GM12878 (cell line): ENCODE data around the gene PRDM16. TPM values are rescaled to one million over a fixed set of nuclear protein-coding genes. Genes with fewer than 3 reads are reported as not detected.

Source experiments
- ATAC-seq: fragments of 200-7000 bp; cut with Tn5 transposase; 3 replicates; pipeline ENCODE4 v1.9.1; 2020; ENCODE audit warnings: mild to moderate bottlenecking, moderate library complexity
- BruUV-seq: library from RNA; stranded (reverse); fragments of 400-500 nt; replicated peaks from 2 replicates; lab custom pipeline; 2021; lab: Mats Ljungman, UMichigan
- CTCF ChIA-PET: fragments of 300-600 bp; sonication (Branson Sonifier 250); formaldehyde crosslinking; extraction: SDS; loops from one replicate; lab custom pipeline; 2021; ENCODE audit warnings: inconsistent platforms; lab: Yijun Ruan, JAX
- POLR2A ChIA-PET: fragments of 350-600 bp; formaldehyde crosslinking; extraction: SDS; loops from one replicate; lab custom pipeline; 2021; ENCODE audit warnings: inconsistent platforms; lab: Charles Lee
- RAD21 ChIA-PET: fragments of 300-600 bp; sonication (Branson Sonifier 250); formaldehyde crosslinking; loops from one replicate; lab custom pipeline; 2023; ENCODE audit warnings: antibody characterized with exemption; ENCODE audit not compliant: unreplicated experiment; lab: Charles Lee
- SMC1A ChIA-PET: fragments of 300-600 bp; sonication (Branson Sonifier 250); formaldehyde crosslinking; loops from one replicate; lab custom pipeline; 2023; ENCODE audit not compliant: unreplicated experiment, uncharacterized antibody; lab: Charles Lee
- DNase-seq: peaks from one replicate; pipeline ENCODE4 v3.0.0-alpha.2; 2011; ENCODE audit warnings: low read depth, low spot score
- FAIRE-seq: peaks from 3 replicates; lab custom pipeline; 2011; peaks lifted over from hg19 to GRCh38; lab: Jason Lieb, UNC
- H2AFZ ChIP-seq: 2 replicates; pipeline ENCODE4 v1.6.0; 2011; ENCODE audit warnings: low read depth, low read length, control low read depth; ENCODE audit not compliant: control insufficient read depth
- H3K27ac ChIP-seq: 2 replicates; pipeline ENCODE4 v1.5.1; 2011; ENCODE audit warnings: control low read depth; ENCODE audit not compliant: control insufficient read depth, insufficient read depth
- H3K27me3 ChIP-seq, 2 experiments: replicated peaks in 1 of 2; 2 replicates each; pipeline versions ENCODE4 v1.6.0 to v1.6.1; 2011; ENCODE audit warnings: low read length in 1 of 2; ENCODE audit not compliant: control insufficient read depth in 2 of 2, insufficient read depth in 2 of 2
- H3K36me3 ChIP-seq, 2 experiments: 2 replicates each; pipeline ENCODE4 v1.5.1; 2011; ENCODE audit warnings: low read length in 1 of 2; ENCODE audit not compliant: control insufficient read depth in 2 of 2, insufficient read depth in 2 of 2
- H3K4me1 ChIP-seq: 2 replicates; pipeline ENCODE4 v1.6.1; 2011; ENCODE audit warnings: mild to moderate bottlenecking, low read length, moderate library complexity, mixed read lengths; ENCODE audit not compliant: control insufficient read depth, insufficient read depth
- H3K4me2 ChIP-seq: 2 replicates; pipeline ENCODE4 v1.6.0; 2011; ENCODE audit warnings: control low read depth; ENCODE audit not compliant: control insufficient read depth, insufficient read depth
- H3K4me3 ChIP-seq: fragments of 200-600 bp; sonication (generic); 2 replicates; pipeline ENCODE4 v1.5.1; 2016
- H3K79me2 ChIP-seq: 2 replicates; pipeline ENCODE4 v1.6.0; 2011; ENCODE audit warnings: low read length; ENCODE audit not compliant: control insufficient read depth, insufficient read depth
- H3K9ac ChIP-seq: 2 replicates; pipeline ENCODE4 v1.8.0; 2011; ENCODE audit warnings: low read length, control low read depth, mixed read lengths; ENCODE audit not compliant: control insufficient read depth, insufficient read depth
- H3K9me3 ChIP-seq: replicated peaks from 3 replicates; pipeline ENCODE4 v1.5.1; 2011; ENCODE audit warnings: mild to moderate bottlenecking, low read length; ENCODE audit not compliant: control insufficient read depth, insufficient read depth
- H4K20me1 ChIP-seq: 2 replicates; pipeline ENCODE4 v1.6.0; 2011; ENCODE audit not compliant: control insufficient read depth, insufficient read depth
- CBFB ChIP-seq: IDR thresholded peaks from 2 replicates; pipeline ENCODE4 v1.6.1; 2016; ENCODE audit warnings: antibody characterized with exemption, low read depth
- HDAC2 ChIP-seq: fragments of 200-600 bp; sonication (generic); IDR thresholded peaks from 2 replicates; pipeline ENCODE4 v1.6.1; 2017
- KLF5 ChIP-seq: fragments of 450-650 bp; IDR thresholded peaks from 2 replicates; pipeline ENCODE4 v1.6.1; 2014; ENCODE audit warnings: mild to moderate bottlenecking; ENCODE audit not compliant: partially characterized antibody
- SP1 ChIP-seq: IDR thresholded peaks from one replicate; pipeline ENCODE4 v1.6.1; 2011; ENCODE audit warnings: low read depth, low read length
- SPI1 ChIP-seq: IDR thresholded peaks from 2 replicates; pipeline ENCODE4 v1.6.1; 2011; ENCODE audit warnings: low read depth, mild to moderate bottlenecking, low read length, moderate library complexity, borderline replicate concordance; ENCODE audit not compliant: insufficient read depth
- SRF ChIP-seq, 2 experiments: IDR thresholded peaks; 2 replicates each; pipeline ENCODE4 v1.6.1; 2011; ENCODE audit warnings: low read depth in 2 of 2, low read length in 2 of 2, mild to moderate bottlenecking in 1 of 2, moderate library complexity in 1 of 2
- WGBS: methylation state at CpG from one replicate; pipeline ENCODE4 v1.1.6; 2016; ENCODE audit warnings: low lambda C conversion rate; ENCODE audit not compliant: insufficient replicate concordance, insufficient coverage; ENCODE audit errors: missing lambda C conversion rate; 5-methylcytosine and 5-hydroxymethylcytosine counted together
- in situ Hi-C: fragments of 300-500 bp; cut with MboI; formaldehyde crosslinking; loops from 9 replicates; pipeline ENCODE4 v1.14.3; 2018; ENCODE audit warnings: mixed read lengths
- intact Hi-C: fragments of 100-400 bp; cut with micrococcal nuclease; formaldehyde crosslinking; loops from one replicate; pipeline ENCODE4 v1.14.2; 2022; ENCODE audit not compliant: unreplicated experiment
- polyA plus RNA-seq, 11 experiments: library from polyadenylated mRNA; depleted of rRNA in 4 of 11; unstranded in 6 of 11; stranded (reverse) in 5 of 11; fragments of >200 nt; fragmentation: Nextera tagmentation in 4 of 11; fragmentation: Illumina TruSeq in 1 of 11; extraction: Ambion mirVana in 4 of 11; extraction: Trizol in 1 of 11; gene quantifications; 1 replicate in 1 of 11; 2 replicates in 10 of 11; pipeline versions ENCODE4 v1.2.1 to v1.2.3, GENCODE V29; 2011 to 2016; ENCODE audit warnings: inconsistent platforms in 2 of 11, missing spikeins in 2 of 11, low read depth in 1 of 11
- total RNA-seq, 4 experiments: library from RNA; depleted of rRNA in 3 of 4; stranded (reverse); fragments of >200 nt in 3 of 4; fragmentation: Illumina TruSeq in 1 of 4; extraction: Trizol in 1 of 4; gene quantifications; 2 replicates each; pipeline versions ENCODE4 v1.2.1 to v1.2.3, GENCODE V29; 2013 to 2021
- TF ChIP-seq, protein P1 (sequence below): fragments of 450-650 bp; IDR thresholded peaks from 2 replicates; pipeline ENCODE4 v1.6.1; 2018; ENCODE audit warnings: borderline replicate concordance, mild to moderate bottlenecking; ENCODE audit not compliant: partially characterized antibody
- TF ChIP-seq, protein P2 (sequence below): fragments of 450-650 bp; IDR thresholded peaks from 2 replicates; pipeline ENCODE4 v1.6.1; 2016; ENCODE audit warnings: mild to moderate bottlenecking, moderate library complexity, borderline replicate concordance
- TF ChIP-seq, protein P3 (sequence below): fragments of 450-650 bp; IDR thresholded peaks from 2 replicates; pipeline ENCODE4 v1.6.1; 2017; ENCODE audit warnings: low read depth, mild to moderate bottlenecking, moderate library complexity

The PRDM16 gene
- total and polyA plus RNA-seq, 10 of the 15 experiments (the other 5 are each of a cell fraction or from before 2014, with no cell fraction given), result 0.03 TPM; not detected in 9

DNA sequence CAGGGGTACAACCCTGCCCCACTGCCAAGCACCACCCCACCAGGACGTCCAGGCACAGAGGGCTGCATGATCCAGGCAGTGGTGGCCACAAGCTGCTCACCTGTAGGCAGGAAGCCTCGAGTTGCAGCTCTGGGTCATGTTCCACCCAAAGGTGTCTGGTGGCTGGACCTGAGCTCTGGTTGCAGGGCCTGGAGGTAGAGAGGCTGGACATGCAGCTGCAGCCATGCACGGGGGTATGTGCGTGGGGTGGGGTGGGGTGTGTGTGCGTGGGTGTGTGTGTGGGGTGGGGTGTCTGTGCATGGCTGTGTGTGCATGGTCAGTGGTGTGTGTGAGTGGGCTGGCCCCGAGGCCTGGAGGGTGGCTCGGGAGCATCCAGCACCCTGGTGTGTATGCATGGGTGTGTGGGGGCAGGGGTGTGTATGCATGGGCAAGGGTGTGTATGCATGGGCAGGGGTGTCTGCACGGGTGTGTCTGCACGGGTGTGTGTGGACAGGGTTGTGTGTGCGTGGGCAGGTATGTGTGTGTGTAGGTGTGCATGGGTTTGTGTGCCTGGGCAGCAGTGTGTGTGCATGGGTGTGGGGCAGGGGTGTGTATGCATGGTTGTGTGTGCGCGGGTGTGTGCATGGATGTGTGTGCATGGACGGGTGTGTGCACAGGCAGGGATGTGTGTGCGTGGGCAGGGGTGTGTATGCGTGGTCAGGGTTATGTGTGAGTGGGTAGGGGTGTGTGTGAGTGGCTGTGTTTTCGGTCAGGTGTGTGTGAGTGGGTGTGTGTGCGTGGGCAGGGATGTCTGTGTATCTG, 401.0 kb downstream of the PRDM16 start (continued):
- TF ChIP-seq, protein P1, sequence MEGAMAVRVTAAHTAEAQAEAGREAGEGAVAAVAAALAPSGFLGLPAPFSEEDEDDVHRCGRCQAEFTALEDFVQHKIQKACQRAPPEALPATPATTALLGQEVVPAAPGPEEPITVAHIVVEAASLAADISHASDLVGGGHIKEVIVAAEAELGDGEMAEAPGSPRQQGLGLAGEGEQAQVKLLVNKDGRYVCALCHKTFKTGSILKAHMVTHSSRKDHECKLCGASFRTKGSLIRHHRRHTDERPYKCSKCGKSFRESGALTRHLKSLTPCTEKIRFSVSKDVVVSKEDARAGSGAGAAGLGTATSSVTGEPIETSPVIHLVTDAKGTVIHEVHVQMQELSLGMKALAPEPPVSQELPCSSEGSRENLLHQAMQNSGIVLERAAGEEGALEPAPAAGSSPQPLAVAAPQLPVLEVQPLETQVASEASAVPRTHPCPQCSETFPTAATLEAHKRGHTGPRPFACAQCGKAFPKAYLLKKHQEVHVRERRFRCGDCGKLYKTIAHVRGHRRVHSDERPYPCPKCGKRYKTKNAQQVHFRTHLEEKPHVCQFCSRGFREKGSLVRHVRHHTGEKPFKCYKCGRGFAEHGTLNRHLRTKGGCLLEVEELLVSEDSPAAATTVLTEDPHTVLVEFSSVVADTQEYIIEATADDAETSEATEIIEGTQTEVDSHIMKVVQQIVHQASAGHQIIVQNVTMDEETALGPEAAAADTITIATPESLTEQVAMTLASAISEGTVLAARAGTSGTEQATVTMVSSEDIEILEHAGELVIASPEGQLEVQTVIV, result no peak

DNA sequence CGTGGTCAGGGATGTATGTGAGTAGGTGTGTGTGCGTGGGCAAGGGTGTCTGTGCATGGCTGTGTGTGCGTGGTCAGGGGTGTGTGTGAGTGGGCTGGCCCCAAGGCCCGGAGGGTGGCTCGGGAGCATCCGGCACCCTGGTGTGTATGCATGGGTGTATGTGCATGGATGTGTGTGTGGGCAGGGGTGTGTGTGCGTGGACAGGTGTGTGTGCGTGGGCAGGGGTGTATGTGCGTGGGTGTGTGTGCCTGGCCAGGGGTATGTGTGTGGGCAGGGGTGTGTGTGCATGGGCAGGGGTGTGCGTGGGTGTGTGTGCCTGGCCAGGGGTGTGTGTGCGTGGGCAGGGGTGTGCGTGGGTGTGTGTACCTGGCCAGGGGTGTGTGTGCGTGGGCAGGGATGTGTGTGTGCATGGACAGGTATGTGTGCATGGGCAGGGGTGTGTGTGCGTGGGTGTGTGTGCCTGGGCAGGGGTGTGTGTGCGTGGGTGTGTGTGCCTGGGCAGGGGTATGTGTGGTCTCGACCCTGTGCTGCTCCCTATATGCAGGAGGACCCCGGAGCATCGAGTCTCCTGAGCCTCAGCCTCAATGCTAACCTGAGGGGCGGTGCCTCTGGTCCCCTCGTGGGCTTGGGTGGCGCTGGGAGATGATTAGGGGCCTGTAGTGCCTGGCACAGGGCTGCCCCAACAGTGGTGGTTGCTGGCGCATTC, 401.8 kb downstream of the PRDM16 start:
- no peak overlapping the region for H2AFZ ChIP-seq
- ChIA-PET POLR2A (no interaction called here), CTCF (interaction anchor here (1.6 kb wide), 1 partner anchor 18 kb away, joined by 7 read pairs; no protein-coding TSS in a partner anchor), SMC1A (no interaction called here), RAD21 (no interaction called here)
- intact Hi-C loops, result no loop called here
- H3K27me3 ChIP-seq, result no peaks in the 10 kb centered on the region
- BruUV-seq, result no TSS peak
- H3K9me3 ChIP-seq, result no peaks in the 10 kb centered on the region
- ATAC-seq, result no peak
- FAIRE-seq, result no peak
- no peak overlapping the region for H3K9ac ChIP-seq
- no peak overlapping the region for H3K27ac ChIP-seq
- no peak overlapping the region for H3K4me3 ChIP-seq
- H3K79me2 ChIP-seq, result no peaks in the 10 kb centered on the region
- no peak overlapping the region for H3K4me2 ChIP-seq
- 43% methylated on average over 19 of the region's 22 CpGs for WGBS
- in situ Hi-C loops, result no loop called here
- no peaks in the 10 kb centered on the region for H4K20me1 ChIP-seq
- H3K36me3 ChIP-seq, result no peaks in the 10 kb centered on the region
- no peak for DNase-seq
- H3K4me1 ChIP-seq, result no peaks in the 10 kb centered on the region
- no peak for TF ChIP-seq CBFB
- TF ChIP-seq SPI1, result no peak
- TF ChIP-seq KLF5, result no peak
- TF ChIP-seq SP1, result no peak
- TF ChIP-seq, protein P2, sequence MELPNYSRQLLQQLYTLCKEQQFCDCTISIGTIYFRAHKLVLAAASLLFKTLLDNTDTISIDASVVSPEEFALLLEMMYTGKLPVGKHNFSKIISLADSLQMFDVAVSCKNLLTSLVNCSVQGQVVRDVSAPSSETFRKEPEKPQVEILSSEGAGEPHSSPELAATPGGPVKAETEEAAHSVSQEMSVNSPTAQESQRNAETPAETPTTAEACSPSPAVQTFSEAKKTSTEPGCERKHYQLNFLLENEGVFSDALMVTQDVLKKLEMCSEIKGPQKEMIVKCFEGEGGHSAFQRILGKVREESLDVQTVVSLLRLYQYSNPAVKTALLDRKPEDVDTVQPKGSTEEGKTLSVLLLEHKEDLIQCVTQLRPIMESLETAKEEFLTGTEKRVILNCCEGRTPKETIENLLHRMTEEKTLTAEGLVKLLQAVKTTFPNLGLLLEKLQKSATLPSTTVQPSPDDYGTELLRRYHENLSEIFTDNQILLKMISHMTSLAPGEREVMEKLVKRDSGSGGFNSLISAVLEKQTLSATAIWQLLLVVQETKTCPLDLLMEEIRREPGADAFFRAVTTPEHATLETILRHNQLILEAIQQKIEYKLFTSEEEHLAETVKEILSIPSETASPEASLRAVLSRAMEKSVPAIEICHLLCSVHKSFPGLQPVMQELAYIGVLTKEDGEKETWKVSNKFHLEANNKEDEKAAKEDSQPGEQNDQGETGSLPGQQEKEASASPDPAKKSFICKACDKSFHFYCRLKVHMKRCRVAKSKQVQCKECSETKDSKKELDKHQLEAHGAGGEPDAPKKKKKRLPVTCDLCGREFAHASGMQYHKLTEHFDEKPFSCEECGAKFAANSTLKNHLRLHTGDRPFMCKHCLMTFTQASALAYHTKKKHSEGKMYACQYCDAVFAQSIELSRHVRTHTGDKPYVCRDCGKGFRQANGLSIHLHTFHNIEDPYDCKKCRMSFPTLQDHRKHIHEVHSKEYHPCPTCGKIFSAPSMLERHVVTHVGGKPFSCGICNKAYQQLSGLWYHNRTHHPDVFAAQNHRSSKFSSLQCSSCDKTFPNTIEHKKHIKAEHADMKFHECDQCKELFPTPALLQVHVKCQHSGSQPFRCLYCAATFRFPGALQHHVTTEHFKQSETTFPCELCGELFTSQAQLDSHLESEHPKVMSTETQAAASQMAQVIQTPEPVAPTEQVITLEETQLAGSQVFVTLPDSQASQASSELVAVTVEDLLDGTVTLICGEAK, result no peak
- no peak for TF ChIP-seq SRF (IDR thresholded peaks at IDR 0.05; ENCODE audit: low read depth in 2 of 2, low read length in 2 of 2)
- TF ChIP-seq HDAC2, result no peak
- TF ChIP-seq, protein P3, sequence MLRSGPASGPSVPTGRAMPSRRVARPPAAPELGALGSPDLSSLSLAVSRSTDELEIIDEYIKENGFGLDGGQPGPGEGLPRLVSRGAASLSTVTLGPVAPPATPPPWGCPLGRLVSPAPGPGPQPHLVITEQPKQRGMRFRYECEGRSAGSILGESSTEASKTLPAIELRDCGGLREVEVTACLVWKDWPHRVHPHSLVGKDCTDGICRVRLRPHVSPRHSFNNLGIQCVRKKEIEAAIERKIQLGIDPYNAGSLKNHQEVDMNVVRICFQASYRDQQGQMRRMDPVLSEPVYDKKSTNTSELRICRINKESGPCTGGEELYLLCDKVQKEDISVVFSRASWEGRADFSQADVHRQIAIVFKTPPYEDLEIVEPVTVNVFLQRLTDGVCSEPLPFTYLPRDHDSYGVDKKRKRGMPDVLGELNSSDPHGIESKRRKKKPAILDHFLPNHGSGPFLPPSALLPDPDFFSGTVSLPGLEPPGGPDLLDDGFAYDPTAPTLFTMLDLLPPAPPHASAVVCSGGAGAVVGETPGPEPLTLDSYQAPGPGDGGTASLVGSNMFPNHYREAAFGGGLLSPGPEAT, result no peak
